GM19395 (cell line): ENCODE data around the gene PGAP1.
"Not testable (repeated sequence)": the region's sequence is repeated elsewhere in the genome, so short reads cannot be mapped to it uniquely, and the experiment has no call there.

Source experiments
- ATAC-seq: cut with Tn5 transposase; IDR thresholded peaks from one replicate; pipeline ENCODE4 v1.9.1; 2021; ENCODE audit warnings: mild to moderate bottlenecking, moderate library complexity; ENCODE audit not compliant: unreplicated experiment

The PGAP1 gene

DNA sequence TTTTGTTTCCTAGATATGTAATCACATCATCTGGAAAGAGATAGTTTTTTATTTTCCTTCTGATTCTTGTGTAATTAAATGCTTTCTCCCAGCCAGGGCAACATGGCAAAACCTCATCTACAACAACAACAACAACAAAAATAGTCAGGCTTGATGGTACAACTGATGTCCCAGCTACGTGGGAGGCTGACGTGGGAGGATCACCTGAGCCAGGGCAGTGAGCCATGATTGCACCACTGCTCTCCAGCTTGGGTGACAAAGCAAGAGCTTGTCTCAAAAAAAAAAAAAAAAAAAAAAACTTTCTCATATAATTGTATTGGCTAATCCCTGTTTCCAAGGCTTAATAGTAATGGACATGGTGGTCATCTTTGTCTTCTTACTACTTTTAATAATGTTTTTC is 26.4 kb upstream of the PGAP1 start:
- no peak for ATAC-seq

DNA sequence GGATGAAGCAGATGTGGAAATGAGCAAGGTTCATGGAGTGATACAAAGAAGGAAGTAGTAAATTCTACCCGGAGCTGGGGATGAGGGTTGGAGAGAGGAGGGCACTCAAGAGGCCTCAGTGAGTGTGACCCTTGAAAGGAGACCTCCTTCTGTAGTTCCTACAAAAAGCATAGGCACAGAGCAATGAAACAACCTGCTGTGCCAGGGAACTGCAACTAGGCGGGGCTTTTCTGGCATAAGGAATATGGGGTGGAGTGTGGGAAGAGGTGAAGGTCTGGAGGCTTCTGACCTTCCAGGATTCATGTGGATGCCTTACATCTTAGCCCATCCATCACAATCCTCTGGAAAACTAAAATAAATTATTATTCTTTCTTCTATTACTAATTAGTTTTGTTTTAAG is 25.5 kb upstream of the PGAP1 start:
- ATAC-seq: no peak

DNA sequence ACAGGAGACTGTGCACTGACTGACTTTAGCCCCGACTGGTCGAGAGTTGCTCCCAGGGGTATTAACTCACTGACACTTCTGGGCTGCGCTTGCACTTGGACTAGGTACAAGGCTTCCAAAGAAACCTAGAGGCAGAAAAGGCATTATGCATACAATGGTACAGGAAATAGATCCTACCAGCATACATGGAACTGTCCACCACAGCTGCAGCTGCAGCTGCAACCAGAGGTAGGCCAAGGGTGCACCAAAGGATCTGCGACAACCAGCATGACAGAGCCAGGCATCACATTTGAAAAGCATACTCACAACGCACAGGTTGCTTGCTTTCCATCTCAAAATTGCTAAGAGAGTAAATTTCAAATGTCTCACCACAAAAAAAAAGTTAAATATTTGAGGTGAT is 22.6 kb upstream of the PGAP1 start:
- no peak for ATAC-seq

DNA sequence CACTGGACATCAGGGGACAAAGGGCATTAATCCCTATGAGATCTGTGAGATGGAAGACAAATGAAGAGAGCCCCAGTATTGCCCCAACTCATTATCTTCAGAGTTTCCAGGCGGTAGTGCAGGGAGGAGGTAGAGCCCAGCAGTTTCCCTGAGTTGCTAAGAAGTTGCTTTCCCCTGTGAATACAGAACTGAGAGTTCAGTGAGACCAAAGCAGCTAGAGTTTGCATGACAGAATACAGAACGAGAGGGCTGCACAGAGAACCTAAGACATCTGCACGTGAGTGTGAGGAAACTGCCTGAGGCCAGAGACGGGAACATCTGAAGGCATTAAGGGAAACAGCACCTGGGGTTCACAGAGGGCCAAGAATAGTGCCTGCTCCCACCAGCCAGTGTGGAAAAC is 18.1 kb upstream of the PGAP1 start:
- ATAC-seq: peak; percentile 100

DNA sequence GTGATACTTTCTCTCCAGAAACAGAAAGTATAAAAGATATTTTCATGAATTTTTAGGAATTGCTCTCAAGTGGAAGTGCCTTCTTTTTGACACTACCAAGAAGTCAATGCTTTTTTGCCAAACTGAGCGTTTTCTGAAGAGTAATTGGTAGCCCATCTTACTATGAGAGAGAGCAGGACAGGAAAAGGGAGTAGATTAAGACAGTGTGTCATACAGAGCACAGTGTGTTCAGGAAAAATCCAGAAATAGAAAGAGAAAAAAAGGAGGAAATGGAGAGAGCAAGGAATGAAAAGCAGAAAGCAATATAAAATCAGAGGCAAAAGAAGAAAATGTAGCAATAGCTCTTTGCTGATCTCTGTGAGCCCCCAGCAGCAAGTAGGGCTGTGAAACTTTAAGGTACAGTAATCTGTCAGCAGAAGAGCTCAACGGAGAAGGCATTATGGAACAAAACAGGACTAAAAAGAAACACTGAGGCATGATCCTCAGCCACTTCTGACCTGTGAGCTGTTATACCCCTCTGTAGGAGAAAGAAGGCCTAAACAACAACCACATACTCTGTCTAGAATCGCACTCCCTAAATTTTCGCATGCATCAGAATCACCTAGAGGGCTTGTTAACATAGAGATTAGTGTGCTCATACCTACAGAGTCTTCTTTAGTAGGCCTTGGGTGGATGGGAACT is 15.0 kb upstream of the PGAP1 start:
- ATAC-seq: no peak

DNA sequence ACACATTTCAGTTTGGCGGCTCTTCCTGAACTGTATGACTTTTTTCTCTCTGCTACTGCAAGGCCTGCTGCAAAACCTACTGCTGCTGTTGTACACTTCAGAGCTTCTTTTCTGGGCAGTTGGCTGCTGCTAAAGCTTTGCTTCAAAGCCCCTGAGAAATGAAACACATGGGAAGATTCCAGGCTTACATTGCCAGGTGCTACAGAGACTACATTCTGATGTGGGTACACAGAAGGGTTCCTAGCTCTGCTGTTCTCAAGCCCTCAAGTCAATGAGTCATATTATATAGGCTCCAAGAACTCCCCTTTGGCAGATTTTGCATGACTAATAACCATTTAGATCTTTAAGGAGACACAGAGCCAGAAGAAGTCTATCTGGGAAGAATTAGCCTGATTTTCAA is 12.9 kb upstream of the PGAP1 start:
- no peak for ATAC-seq

DNA sequence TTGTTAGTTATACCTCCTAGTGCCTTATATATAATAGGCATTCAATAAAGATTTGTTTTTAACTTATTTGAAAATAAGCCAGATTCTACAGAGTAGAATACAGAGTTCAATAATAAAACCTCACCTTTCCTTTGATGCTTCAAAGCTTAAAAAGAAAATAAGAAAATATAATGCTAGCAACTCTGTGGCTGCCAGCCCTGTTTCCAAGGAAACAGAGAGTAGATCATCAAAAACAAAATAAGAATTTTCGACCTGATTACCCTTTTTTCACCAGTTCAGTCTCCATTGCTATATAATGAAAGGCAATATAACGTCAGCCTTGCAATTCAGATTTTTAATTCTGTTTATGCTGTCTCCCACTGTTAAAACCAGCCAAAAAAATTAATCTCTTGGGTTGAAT is 8.9 kb upstream of the PGAP1 start:
- ATAC-seq: no peak

DNA sequence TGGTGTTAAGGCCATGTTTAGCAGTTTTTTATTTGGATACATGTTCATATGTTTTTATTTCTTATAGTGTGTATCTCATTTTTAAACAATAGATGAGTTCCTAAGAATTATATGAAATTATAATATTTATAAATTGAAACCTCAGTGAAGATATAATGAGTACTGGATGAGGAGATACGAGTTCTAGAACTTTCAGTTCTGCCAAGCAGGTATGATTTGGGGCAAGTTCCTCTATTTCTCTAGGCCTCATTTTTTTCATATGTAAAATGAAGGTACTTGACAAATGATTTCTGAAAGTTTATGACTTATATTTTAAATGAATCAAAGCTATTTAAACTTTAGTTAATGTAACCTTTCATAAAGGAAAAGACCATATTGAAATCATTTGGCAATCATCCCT is 8.2 kb upstream of the PGAP1 start:
- no peak for ATAC-seq

DNA sequence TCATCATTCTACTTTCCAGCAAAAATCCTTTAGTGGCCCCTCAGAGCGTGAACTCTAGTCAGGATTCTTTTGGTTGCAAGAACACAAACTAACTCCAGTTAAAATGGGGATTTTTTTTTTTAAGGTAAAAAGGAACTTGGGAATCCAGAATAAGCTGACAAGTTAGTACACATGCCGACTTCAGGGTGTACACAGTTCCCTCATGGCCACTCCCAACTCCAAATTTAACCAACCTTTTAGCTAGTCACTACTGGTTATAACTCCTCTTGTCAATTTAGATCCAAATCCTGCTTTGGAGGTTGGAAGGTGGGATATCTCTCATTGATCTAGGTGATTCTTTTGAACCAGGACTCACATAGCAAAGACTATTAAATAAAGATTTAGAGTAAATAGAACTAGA is 5.0 kb upstream of the PGAP1 start:
- no peak for ATAC-seq

DNA sequence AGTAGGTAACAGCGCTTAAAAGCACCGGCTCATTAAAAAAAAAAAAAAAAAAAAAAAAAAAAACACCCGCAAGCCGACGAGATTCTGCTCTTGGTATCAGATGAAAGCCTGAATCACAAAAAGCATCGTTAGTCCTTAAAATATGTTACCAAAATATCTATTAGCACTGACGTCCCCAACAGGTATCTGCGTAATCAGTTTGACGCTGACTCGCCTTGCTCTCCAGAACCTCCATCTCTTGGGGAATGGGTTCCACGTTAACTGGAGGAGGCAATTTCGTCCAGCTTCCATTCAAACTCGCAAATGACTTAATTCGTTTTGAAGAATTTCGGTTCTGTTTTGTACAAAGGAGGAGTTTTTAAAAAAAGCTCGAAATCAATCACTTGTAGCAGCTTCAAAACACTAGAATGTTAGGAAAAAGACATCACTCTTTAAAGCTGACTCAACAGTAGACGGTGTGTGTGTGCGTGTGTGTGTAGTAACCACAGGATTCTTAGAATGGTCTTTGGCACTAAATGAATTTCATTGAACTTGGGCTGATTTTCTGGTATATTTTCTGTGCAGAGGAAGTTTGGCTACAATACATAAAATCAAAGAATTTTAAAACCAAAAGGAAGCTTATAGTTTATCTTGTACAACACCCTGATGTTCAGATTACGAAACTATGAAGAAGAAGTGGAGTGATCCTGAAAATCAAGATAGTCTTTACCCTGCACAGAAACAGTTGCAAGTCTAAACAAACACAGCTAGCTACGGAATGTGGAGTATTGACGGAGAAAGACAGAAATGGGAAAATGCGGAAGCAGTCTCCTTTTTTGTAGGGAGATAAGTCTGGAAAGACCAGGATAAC is 1.1 kb upstream of the PGAP1 start:
- ATAC-seq: no peak

DNA sequence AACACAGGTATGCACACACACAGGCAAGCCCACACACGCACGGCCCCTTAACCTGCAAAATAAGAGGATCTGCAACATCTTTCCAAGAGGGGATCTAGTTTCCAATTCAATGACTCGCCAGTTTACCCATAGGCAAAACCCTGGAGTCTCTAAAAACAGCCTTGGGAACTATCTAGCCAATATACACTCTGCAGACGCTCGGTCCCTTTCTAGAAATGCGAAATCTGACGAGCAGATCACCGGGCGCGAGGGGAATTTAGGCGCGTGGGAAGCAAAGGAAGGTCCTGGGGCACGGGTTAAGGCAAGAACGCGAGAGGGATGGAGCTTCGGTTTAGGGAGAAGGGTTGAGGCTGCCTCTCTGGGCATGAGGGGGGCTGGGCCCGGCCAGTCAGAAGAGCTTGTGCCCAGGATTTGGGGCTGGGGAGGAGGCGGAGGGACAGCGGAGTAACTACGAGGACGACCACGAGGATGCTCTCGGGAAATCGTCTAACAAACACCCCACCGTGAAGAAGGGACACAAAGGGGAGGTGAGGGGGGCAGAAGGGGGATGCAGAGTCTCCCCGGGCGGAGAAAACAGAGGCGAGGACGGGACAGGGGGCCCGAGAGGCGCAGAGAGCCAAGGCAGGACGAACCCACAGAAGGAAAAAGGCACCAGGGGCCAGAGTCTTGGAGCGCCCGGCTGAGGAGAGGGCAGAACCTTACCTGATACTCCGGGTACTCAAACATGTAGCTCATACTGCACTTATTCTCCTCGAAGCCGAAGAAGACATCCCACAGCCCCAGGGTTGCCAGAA is 542 bp downstream of the PGAP1 start:
- ATAC-seq: peak; percentile 43

DNA sequence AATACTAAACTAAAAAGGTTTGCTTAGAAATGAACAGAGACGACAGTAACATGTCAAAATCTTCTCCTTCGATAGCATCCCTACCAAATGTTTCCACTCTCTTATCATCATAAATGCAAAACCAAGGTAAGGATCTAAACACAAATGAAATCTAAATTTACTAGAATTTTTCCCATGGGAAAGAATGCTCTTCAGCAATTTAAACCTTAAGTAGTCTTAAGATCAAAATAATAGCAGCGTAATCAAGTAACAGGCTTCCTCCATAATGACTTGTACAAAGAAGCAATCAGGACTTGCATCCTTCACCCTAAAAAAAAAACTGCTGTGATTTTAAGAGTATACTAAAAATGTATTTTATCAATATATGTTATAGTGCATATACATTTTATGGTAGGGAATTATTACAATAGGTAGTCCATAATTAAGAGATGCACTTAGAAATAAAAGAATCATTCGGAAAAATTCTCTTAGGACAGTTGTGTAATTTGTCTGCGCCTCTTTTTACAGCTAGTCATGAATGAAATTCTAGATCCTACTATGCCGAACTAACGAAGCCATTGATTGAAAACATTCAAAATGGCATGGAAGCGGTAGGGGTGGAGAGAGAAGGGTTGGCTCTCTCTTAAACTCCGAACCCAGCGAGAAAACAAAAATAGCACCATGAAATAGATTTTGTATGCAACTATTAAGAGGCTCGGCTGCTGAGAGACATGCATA is 1.3 kb downstream of the PGAP1 start:
- ATAC-seq: no peak

DNA sequence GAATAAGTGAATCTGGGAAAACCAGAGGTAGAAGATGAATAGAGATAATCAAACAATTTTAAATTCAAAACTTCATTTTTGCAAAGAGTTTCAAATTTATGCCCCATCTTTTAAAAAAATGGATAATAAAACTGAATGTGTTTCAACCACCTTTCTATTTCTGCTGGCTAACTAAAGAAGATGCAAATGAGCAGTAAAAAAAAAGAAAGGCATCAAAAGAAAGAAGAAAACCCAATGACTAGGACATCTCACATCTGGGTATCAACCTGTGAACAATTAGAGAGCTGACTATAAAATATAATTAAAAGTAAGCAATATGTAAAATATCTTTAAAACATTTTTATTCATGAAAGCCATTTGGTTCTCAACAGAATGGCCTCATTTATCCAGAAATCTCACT is 2.5 kb downstream of the PGAP1 start:
- ATAC-seq: no peak

DNA sequence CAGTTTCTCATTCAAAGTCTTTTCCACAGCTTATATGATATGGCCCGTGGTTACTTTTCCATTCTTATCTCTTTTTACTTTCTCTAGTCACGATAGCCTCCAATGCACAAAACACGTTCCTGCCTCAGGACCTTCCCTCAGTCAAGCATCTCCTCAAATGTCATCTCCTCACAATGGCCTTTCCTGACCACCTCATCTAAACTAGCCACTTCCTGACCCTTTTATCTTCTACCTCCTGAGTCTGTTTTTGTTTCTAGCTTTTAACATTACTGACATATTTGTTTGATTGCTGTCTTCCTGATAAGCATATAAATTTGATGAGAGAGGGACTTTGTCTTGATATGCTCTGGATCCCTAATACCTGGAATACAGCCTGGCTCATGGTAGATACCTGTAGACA is 7.6 kb downstream of the PGAP1 start:
- no peak for ATAC-seq

DNA sequence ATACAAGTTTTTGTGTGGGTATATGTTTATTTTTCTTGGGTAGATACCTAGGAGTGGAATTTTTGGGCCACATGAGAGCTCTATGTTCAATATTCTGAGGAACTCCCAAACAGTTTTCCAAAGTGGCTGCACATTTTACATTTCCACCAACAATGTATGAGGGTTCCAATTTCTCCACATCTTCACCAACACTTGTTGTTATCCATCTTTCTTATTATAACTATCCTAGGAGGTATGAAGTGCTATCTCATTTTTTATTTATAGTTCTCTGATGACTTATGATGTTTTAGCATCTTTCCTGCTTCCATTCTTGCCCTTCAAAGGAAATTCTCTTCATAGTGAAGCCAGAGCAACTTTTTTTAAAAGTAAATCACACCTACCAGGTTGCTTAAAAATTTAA is 8.7 kb downstream of the PGAP1 start:
- ATAC-seq: no peak

DNA sequence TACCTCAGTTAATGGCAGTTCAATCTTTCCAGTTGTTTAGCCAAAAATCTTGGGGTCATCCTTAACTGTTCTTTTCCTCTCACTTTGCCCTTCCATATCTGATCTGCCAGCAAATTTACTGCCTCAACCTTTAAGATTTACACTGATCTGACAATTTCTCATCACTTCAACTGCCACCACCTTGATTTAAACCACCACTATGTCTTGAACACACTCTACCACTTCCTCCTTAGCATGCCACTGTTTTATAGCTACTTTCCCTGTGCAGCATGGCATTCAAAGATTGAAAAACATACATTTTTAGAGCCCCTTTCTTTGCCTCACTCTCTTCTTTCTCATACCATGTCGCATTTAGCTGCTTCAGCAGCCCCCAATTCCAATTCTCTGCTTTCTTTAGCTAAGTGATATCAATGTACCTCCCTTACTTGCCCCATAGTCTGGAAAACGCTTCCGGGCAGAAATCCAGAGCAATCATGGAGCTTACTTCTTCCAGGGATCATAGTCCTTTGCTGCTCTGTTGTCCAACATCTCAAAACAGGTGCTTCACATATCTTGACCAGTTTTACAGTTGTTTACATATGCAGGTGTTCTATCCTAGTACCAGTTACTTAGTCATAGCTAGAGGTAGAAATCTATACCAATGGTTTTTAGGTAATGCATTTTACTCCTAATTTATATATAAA is 10.9 kb downstream of the PGAP1 start:
- ATAC-seq: peak; percentile 38

DNA sequence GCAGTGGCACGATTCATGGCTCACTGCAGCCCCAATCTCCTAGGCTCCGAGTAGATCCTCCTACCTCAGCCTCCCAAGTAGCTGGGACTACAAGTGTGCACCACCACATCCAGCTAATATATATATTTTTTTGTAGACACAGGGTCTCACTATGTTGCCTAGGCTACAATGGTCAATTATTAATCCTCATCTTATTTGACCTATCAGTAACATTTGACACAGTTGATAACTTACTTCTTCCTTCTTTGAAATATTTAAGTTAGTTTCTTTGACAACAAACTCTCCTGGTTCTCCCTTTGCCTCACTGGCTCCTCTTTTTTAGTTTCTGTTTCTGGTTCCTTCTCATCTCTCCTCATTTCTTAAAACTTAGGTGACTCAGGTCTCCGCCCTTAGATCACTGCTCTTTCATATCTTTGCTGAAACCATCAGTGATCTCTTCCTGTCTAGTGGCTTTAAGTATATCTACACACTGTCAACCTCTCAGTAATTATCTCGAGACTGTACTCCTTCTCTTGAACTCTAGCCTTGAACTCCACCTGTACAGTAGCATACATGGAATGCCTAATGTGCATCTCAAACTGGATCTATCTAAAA is 11.5 kb downstream of the PGAP1 start:
- peak; percentile 98 for ATAC-seq

DNA sequence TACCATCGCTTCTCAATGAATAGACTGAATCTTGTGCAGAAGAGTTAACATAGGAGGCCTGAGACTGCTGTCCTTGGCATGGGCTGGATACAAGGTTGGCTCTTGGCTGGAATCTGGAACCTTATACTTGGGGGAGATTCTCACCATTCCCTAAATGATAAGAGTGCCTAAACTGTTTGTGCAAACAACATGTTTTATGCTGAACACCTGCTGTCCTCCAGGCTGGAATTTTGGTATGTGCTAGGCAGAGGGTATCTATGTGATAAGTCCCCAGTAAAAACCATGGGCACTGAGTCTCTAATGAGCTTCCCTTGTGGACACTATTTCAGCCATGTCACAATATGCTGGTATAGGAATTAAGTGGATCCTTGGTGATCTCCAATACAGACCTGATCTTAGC is 12.8 kb downstream of the PGAP1 start:
- no peak for ATAC-seq

DNA sequence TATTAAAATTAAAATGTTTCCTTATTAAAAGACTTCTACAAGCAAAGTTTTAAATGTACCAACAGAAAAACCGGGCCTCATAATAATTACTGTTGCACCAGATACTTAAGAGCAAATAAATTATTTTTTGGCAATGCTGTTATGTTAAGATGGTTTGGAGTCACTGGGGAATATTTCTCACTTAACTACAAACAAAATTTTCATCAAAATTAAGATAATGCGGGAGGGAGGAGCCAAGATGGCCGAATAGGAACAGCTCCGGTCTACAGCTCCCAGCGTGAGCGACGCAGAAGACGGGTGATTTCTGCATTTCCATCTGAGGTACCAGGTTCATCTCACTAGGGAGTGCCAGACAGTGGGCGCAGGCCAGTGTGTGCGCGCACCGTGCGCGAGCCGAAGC is 21.1 kb downstream of the PGAP1 start:
- ATAC-seq: not testable (repeated sequence)

DNA sequence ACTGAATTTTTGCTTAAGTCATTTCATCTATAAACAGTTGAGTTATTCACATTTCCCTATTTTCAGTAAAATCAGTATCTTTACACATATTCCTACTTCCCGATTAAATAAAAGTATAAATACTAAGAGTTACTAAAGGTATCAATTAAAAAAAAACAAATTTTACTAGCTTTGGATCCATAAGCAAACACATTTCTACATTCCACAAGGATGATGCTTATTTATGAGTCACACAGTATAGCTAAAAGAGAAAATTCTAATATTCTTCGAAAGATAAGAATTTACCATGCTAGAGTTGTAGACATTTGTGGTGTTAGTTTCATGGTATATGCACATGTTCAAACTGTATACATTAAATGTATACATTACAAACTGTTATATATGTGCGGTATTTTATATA is 23.7 kb downstream of the PGAP1 start:
- ATAC-seq: no peak
